HG03439 (cell line): ENCODE measurements around the gene CWC27.
"Not testable (repeated sequence)": the region's sequence is repeated elsewhere in the genome, so short reads cannot be mapped to it uniquely, and the experiment has no call there.

Source experiments
- ATAC-seq: cut with Tn5 transposase; IDR thresholded peaks from one replicate; pipeline ENCODE4 v1.9.1; 2021; ENCODE audit warnings: mild to moderate bottlenecking, moderate library complexity; ENCODE audit not compliant: unreplicated experiment

CWC27 gene

DNA sequence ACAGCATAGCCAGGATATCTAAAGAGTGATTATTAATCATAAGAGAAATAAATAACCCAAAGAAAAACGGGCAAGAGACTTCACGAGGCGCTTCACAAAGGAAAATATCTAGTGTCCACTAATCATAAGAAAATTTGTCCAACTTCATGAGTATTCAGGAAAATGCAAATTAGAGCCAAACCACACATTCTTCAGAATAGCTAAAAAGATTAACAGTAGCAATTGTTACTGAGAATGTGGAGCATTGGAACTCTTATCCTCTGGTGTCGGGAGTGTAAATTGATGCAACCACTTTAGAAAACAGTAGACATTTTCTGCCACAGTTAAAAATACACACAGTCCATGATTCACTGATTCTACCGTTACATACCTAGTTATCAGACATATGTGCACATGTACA is 145.7 kb downstream of the CWC27 start:
- ATAC-seq = no peak

DNA sequence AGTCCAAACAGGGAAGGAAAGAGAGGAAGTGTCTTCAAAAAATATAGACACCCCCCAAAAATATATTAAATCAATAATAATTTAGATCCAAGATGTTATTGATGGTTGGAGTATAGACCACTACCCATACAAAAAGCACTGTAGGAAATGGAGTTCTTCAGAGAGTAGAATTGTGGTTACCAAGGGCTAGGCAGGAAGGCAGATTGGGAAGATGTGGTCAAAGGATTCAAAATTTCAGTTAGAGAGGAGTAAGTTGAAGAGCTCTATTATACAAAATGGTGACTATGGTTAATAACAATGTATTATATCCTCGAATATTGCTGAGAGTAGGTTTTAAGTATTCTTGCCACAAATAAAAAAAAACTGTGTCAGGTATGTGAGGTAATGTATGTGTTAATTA is 149.4 kb downstream of the CWC27 start:
- ATAC-seq = no peak

DNA sequence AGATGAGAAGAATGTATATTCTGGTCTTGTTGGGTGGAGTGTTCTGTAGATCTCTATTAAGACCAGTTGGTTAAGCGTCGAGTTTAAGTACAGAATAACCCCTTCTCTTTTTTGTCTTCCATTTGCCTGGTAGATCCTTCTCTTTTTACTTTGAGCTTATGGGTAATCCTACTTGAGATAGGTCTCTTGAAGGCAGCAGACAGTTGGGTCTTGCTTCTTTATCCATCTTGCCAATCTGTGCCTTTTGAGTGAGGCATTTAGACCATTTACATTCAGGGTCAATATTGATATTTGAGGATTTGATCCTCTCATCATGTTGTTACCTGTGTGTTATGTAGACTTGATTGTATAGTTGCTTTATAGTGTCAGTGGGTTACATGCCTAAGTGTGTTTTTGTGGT is 152.7 kb downstream of the CWC27 start:
- ATAC-seq = no peak

DNA sequence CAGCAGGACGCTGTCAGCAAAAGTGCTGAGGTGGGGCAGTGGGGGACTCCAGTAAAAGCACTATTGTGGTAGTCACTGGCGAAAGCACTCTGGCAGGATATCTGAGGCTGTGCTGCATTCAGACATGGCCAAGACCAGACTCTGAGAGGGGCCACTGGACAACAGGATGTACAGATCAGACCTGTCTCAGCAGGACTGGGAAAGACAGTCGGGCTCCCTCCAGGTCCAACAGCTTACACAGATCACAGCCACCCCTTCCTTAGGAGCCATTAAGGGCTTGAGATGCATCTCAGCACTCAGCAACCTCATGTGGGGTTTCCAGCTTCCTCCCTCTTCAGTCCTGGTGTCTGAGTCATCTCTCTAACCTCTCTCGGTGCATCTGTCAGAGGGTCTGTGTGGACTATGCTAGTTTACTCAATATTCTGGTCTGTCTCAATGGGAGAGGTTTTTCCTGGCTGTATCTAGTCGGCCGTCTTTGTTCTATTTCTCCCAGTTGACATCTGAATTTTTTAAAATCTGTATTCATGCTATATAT is 154.5 kb downstream of the CWC27 start:
- ATAC-seq = no peak

DNA sequence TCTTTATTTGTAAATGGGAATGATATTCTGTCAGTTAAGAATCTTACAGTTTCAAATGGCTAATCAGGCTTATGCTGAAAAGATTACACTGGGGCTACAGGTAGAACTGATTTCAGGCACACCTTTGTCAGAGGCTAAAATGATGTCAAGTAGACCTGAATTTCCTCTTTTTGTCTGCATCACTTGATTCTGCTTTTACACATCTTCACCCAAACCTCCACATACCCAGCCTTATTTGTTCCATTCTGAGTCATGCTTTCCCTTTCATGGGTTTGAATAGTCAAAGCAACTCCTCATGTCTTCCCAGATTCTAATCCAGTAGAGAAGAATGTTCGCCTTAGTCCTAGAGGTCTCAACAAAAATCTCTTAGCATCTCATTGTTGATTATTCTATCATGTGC is 156.4 kb downstream of the CWC27 start:
- ATAC-seq = no peak

DNA sequence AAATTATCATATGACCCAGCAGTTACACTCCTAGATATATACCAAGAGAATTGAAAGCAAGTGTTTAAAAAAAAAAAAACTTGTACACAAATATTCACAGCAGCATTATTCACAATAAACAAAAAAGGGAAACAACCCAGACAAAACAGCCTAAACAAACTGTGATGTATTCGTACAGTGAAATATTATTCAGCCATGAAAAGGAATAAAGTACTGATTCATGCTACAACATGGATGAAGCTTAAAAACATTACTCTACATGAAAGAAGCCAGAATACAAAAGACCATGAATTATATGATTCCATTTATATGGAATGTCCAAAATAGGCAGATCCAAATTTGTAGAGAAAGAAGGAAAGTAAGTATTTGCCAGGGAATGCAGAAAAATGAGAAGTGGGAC is 161.1 kb downstream of the CWC27 start:
- no peak for ATAC-seq

DNA sequence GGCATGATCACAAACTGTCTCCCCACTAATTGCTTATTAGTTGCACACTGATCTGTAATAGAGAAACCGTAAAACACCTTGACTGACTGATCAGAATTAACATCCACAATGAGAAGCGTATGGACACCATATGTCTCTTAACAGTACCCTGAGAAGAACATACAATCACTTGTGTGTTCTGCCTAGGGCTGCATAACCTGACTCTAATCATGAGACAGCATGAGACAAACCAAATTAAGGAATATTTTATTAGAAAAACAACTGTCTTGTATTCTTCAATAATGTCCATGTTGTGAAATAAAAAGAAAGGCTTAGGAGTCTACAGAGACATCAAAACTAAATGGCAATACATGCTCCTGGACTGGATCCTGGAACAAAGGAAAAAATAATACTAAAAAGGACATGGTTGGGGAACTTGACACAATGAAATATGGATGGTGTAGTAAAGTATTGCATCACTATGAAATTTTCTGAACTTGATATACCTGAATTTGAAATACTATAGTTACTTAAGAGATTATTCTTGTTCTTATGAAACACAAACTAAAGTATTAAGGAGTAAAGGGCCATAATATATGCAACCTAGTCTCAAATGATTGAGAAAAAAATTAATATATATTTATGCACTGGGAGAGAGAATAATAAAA is 162.1 kb downstream of the CWC27 start:
- no peak for ATAC-seq

DNA sequence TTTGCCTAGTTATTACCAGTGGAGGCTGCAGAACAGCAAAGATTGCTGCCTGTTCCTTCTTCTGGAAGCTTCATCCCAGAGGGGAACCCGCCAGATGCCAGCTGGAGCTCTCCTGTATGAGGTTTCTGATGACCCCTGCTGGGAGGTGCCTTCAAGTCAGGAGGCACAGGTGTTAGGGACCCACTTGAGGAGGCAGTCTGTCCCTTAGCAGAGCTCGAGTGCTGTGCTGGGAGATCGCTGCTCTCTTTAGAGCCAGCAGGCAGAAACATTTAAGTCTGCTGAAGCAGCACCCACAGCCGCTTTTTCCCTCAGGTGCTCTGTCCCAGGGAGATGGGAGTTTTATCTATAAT is 170.7 kb downstream of the CWC27 start:
- ATAC-seq = not testable (repeated sequence)

DNA sequence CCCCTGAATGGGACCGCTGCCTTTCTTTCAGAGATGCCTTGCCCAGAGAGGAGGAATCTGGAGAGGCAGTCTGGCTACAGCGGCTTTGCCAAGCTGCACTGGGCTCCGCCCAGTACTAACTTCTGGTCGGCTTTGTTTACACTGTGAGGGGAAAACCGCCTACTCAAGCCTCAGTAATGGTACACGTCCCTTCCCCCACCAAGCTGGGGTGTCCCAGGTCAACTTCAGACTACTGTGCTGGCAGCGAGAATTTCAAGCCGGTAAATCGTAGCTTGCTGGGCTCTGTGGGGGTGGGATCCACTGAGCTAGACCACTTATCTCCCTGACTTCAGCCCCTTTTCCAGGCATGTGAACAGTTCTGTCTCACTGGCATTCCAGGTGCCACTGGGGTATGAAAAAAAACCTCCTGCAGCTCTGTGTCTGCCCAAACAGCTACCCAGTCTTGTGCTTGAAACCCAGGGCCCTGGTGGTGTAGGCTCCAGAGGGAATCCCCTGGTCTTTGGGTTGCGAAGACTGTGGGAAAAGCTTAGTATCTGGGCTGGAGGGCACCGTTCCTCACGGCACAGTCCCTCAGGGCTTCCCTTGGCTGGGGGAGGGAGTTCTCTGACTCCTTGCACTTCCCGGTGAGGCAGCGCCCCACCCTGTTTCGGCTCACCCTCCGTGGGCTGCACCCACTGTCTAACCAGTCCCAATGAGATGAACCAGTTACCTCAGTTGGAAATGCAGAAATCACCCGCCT is 171.2 kb downstream of the CWC27 start:
- ATAC-seq = no peak

DNA sequence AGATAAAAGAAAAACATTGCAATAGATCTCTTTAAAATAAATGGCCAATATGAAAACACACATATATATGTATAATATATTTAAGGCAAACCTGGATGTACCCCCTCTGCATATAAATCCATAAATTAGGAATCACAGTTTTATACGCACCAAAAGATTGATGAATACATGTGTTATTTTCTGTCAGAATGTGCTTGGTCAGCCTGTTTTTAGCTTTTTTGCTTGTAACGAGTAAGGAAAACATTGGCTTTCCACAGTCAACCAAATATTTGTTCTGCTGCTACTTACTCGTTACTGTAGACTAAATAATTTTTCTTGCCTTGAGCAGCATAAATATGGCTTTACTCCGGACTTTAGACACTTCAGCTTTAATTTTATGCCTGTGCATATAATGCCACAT is 173.7 kb downstream of the CWC27 start:
- ATAC-seq = no peak

DNA sequence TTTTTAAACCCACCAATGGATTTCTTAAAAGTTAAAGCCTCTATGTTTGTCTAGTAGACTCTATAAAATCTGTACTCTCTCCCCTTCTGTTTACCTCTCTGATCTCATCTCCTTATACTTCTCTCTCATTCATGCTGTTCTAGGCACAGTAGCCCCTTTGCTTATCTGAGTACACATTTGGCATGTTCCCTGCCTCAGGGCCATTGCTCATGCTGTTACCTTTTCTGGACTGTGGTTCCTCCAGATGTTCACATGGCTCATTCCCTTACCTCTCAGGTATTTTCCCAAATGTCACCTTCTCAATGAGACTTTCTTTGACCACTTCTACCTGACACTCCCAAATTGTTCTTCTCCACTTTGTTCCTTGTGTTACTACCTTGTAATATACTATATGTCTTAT is 176.1 kb downstream of the CWC27 start:
- ATAC-seq = no peak

DNA sequence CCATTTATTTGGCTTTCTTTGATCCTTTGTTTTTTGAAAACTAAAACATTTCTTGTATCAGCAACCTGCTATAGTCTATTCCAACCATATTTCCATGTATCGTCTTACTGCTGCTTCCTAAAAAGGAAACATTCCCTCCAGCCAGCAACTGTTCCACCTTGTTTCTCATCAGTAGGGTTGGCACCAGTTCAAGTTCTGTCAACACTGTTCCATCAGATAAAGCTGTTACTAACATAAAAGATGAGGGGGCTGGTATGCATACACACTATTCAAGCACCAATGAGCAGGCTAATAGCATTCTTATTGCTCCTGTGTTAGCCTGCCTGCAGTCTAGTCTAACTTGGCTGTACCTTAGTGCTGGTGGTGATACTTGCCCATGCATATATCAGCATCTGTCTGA is 178.3 kb downstream of the CWC27 start:
- no peak for ATAC-seq

DNA sequence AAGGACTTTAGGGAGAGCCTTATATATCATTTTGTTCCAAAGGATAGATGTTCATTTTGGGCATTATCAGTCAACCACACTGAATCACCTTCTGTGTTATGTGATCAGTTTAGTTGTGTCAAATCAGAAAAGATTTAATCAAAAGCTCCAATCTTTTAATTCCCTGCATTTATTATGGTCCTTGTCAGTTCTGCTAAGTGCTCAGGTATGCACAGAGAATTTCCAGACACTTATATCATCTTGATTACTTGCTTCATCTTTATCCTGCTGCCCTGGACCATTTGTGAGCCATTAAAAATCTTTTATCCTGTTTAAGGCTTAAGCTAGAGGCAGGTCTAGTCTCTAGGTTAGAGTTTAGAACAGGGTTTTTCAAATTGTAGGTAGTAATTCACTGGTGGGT is 179.1 kb downstream of the CWC27 start:
- no peak for ATAC-seq

DNA sequence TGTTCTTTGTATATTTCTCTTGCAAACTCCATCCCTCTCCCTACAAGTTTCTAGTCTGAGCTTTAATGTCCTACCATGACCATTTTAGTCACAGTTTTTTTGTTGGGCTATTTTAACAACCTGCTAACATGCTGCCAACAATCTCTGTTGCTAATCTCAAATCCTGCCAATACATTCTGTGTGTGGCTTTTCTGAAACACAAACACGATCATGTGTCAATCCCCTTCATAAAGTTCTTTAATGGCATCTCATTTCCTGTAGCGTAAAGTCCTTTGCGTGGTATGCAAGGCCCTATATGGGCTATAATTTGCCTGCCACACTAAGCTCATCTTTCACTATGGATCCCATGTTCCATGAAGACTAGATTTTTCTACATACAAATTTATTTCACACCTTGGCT is 180.6 kb downstream of the CWC27 start:
- no peak for ATAC-seq

DNA sequence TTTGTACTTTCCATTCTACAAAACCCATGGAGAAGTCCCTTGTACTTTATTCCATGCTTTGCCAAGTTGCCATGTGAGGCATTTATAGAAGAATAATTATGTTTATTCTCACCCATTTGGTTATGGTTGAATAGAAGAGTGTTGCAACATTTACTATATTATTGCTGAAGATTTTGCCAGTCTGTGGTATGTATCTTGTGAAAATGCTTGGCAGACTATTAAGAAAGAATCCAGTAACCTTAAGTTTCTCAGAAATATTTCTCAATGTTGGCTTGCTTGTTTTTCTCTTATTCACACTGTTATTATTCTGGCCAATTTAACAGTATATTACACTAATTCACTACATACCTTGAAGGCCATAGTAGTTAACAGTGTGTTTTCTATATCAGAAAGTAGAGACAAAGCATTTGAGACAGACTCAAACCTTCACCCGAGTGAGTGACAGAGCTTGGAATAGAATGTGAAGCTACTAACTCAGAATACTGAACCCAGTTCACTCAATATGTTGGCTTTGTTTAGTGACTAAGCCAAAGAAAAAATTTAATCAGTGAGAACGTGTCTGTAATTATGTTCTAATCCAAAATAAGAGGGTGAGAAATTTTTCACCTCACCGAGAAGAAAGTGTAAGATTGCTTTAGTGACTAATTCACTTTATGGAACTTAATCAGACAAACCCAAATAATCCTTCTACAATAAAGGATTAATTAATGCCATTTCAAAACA is 184.4 kb downstream of the CWC27 start:
- no peak for ATAC-seq

DNA sequence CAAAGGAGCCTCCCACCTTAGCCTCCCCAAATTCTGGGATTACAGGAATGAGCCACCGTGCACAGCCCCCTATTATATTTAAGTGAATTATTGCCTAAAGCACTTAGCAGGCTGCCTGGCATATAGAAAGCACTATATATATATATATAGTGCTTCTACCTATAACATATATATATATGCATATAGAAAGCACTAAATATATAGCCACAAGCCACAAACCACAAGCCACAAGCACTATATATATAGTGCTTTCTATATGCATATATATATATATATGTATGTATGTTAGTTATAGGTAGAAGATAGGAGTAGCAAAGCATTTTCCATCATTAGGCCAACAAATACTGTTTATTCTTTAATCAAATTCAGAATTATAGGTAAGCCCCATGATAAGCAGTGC is 185.8 kb downstream of the CWC27 start:
- ATAC-seq = no peak

DNA sequence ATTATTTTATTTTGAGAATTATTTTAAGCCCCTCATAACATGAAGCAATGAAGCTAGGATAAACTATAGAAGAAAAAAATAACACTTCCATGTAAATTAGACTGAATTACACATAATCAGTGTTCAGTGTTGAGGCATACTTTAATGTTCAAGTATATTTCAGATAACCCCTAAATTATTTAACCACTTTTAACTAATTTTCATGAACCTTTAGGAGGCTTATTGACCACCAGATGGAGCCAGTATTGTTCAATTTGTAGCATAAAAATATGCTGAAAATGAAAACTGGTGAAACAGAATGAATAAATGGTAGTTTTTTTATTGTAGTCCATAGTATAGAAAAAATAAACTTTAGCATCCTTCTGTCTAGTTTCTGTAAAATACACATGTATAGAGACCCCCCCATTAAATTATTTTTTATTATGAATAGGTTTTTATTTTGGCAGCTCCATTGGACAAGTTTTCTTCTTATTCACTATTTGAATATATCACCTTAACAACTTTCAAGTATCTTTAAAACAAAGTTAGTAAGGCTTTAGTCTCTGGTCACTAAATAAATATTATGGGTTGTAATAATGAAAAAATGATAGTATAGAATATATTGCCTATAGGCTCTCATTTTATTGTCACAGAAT is 190.1 kb downstream of the CWC27 start:
- ATAC-seq = no peak

DNA sequence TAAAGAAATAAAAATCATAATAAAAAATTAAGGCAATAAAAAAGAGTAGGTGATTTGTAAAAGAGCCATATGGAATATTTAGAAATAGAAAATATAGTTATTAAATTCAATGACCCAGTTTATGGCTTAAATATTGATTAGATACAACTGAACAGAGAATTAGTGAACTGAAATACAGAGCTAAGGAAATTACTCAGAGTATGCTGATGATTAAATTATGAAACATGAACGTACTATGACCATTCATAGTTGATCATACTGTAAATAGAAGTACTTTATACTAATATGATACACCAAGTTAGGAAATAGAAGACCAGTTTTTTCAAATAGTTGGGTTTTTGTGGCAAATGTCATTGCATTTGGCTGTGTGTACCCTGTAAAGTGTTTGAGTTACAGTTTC is 194.5 kb downstream of the CWC27 start:
- no peak for ATAC-seq

DNA sequence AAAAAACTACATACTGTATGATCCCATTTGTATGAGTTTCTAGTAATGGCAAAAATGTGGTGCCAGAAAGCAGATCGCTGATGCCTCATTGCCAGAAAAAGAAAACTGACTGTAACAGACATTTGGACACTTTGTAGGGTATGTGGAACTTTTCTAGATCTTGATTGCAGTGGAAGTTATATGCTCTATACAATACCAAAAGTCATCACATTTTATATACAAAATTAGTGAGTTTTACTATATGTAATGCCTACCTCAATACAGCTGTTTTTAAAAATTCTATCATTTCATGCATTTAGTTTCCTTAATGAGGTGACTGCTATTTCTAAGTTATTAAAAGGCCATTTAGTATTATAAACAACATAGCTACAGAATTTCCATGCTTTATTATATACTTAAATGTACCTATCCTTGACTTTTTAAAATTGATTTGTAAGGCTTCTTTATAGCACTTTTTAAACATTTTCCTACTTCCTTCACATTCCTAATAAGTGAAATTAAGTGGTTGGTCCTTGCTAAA is 199.9 kb downstream of the CWC27 start:
- no peak for ATAC-seq

DNA sequence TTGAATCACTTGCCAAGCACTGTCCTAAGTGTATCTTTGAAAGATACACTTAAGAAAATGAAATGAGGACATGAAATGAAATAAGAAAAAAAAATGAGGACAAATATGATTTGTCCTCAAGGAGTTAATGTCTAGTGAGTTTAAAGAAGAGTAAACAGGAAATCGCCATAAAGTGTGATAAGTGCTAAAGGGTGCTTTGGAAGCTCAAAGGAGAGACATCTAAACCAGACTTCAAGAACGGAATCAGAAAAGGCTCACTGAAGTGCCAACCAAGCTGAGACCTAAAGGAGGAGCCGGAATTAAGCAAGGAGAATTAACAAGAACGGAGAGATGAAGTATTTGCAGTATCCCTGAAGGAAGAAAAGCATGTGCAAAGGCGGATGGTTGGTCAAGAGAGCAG is 200.8 kb downstream of the CWC27 start:
- no peak for ATAC-seq

DNA sequence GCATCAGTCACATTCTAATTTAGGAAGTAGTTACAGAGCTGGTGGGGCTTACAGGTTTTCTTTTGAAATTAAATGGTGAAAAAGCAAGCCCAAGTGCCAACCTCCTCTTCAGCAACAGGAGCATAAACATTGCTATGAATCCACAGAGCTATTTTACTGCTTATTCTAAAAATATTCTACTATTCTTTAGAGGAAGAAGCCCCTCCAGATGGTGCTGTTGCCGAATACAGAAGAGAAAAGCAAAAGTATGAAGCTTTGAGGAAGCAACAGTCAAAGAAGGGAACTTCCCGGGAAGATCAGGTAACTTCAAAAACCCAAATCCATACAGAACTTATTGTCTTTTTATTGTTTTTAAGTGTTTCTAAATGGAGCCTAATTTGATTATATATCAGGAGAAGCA is 202.8 kb downstream of the CWC27 start:
- no peak for ATAC-seq
